HCT116 (cell line): ENCODE results near the gene ACAD8. TPM values are rescaled to one million over a fixed set of nuclear protein-coding genes. Genes with fewer than 3 reads are reported as not detected.

Experiments used
- ATAC-seq: fragments of 200-7000 bp; cut with Tn5 transposase; 2 replicates; pipeline ENCODE4 v1.9.1; 2020; ENCODE audit warnings: mild to moderate bottlenecking, moderate library complexity
- BruUV-seq: library from RNA; stranded (reverse); fragments of 400-500 nt; replicated peaks from 2 replicates; lab custom pipeline; 2021; lab: Mats Ljungman, UMichigan
- CTCF ChIA-PET: fragments of 300-600 bp; sonication (Branson Sonifier 250); formaldehyde crosslinking; loops from one replicate; lab custom pipeline; 2021; ENCODE audit warnings: antibody characterized with exemption; lab: Charles Lee
- POLR2A ChIA-PET: fragments of 300-600, 350-600 bp; sonication (Branson Sonifier 250); formaldehyde crosslinking; loops from one replicate; lab custom pipeline; 2021; ENCODE audit warnings: antibody characterized with exemption; lab: Charles Lee
- RAD21 ChIA-PET, 2 experiments: fragments of 300-600 bp; sonication (Branson Sonifier 250); formaldehyde crosslinking; loops; one replicate each; lab custom pipeline; 2023; ENCODE audit warnings: low total read pairs in 2 of 2; ENCODE audit not compliant: uncharacterized antibody in 2 of 2, unreplicated experiment in 2 of 2, low non-redundant PET in 1 of 2; lab: Charles Lee
- DNase-seq: peaks from one replicate; pipeline ENCODE4 v3.0.0-alpha.2; 2010; ENCODE audit warnings: low read depth, low spot score
- H2AFZ ChIP-seq: fragments of 200-600 bp; shearing (Covaris generic), sonication (generic); 2 replicates; pipeline ENCODE4 v1.6.1; 2017; ENCODE audit warnings: low read depth, mixed run types, mixed read lengths, antibody characterized with exemption, low read length; ENCODE audit not compliant: poor library complexity, severe bottlenecking
- H3K27ac ChIP-seq: 2 replicates; pipeline ENCODE4 v1.5.1; 2012; ENCODE audit warnings: low read depth, low read length
- H3K27me3 ChIP-seq: fragments of 200-600 bp; sonication (generic); 2 replicates; pipeline ENCODE4 v1.6.1; 2016; ENCODE audit warnings: mixed run types, low read length, mixed read lengths; ENCODE audit not compliant: insufficient read depth
- H3K36me3 ChIP-seq, 2 experiments: fragments of 200-500 bp in 1 of 2; fragments of 200-600 bp in 1 of 2; sonication (Bioruptor generic) in 1 of 2; sonication (generic) in 1 of 2; 2 replicates each; pipeline versions ENCODE4 v1.5.1 to v1.6.1; 2014 to 2016; ENCODE audit warnings: low read length in 2 of 2, inconsistent platforms in 1 of 2, mixed read lengths in 1 of 2, mixed run types in 1 of 2; ENCODE audit not compliant: insufficient read depth in 2 of 2, control insufficient read depth in 1 of 2
- H3K4me1 ChIP-seq, 2 experiments: fragments of 200-600 bp in 1 of 2; sonication (generic) in 1 of 2; 2 replicates each; pipeline versions ENCODE4 v1.5.1 to v1.6.1; 2012 to 2017; ENCODE audit warnings: low read length in 2 of 2, inconsistent platforms in 1 of 2, mild to moderate bottlenecking in 1 of 2, mixed read lengths in 1 of 2, mixed run types in 1 of 2, moderate library complexity in 1 of 2; ENCODE audit not compliant: insufficient read depth in 2 of 2, control insufficient read depth in 1 of 2
- H3K4me2 ChIP-seq: fragments of 200-600 bp; sonication (generic); 2 replicates; pipeline ENCODE4 v1.6.1; 2017; ENCODE audit warnings: mixed run types, low read length, mixed read lengths
- H3K4me3 ChIP-seq, 2 experiments: fragments of 200-600 bp in 1 of 2; sonication (generic) in 1 of 2; replicated peaks in 1 of 2; 2 replicates each; pipeline ENCODE4 v1.5.1; 2011 to 2016; ENCODE audit warnings: low read length in 2 of 2, control low read depth in 1 of 2, low read depth in 1 of 2, mild to moderate bottlenecking in 1 of 2, mixed read lengths in 1 of 2, mixed run types in 1 of 2
- H3K79me2 ChIP-seq: fragments of 200-600 bp; sonication (generic); 2 replicates; pipeline ENCODE4 v1.6.1; 2017; ENCODE audit warnings: mild to moderate bottlenecking, mixed run types, low read length, moderate library complexity, mixed read lengths; ENCODE audit not compliant: insufficient read depth
- H3K9ac ChIP-seq: fragments of 200-600 bp; sonication (generic); 2 replicates; pipeline ENCODE4 v1.6.1; 2016; ENCODE audit warnings: low read length, mixed read lengths
- H3K9me2 ChIP-seq: fragments of 200-600 bp; sonication (generic), shearing (Covaris generic); 2 replicates; pipeline ENCODE4 v1.6.1; 2017; ENCODE audit warnings: mixed run types, mild to moderate bottlenecking, moderate library complexity; ENCODE audit not compliant: insufficient read depth
- H3K9me3 ChIP-seq, 2 experiments: fragments of 200-500 bp in 1 of 2; fragments of 200-600 bp in 1 of 2; sonication (Bioruptor generic) in 1 of 2; sonication (generic) in 1 of 2; 2 replicates each; pipeline ENCODE4 v1.6.1; 2014 to 2017; ENCODE audit warnings: low read length in 2 of 2, mixed read lengths in 2 of 2, inconsistent platforms in 1 of 2, low read depth in 1 of 2, mild to moderate bottlenecking in 1 of 2, mixed run types in 1 of 2, moderate library complexity in 1 of 2; ENCODE audit not compliant: control insufficient read depth in 1 of 2, insufficient read depth in 1 of 2
- H4K20me1 ChIP-seq: fragments of 200-600 bp; sonication (generic), shearing (Covaris generic); 2 replicates; pipeline ENCODE4 v1.6.1; 2017; ENCODE audit warnings: mixed run types, mild to moderate bottlenecking, moderate library complexity; ENCODE audit not compliant: insufficient read depth
- CEBPB ChIP-seq: IDR thresholded peaks from 2 replicates; pipeline ENCODE4 v1.6.1; 2012; ENCODE audit warnings: low read depth
- EGR1 ChIP-seq: IDR thresholded peaks from 2 replicates; pipeline ENCODE4 v1.6.1; 2012; ENCODE audit warnings: low read depth
- EZH2 ChIP-seq: fragments of 200-600 bp; sonication (generic); IDR thresholded peaks from 2 replicates; pipeline ENCODE4 v1.6.1; 2017; ENCODE audit warnings: antibody characterized with exemption, mixed run types
- EZH2phosphoT487 ChIP-seq: fragments of 200-600 bp; IDR thresholded peaks from 2 replicates; pipeline ENCODE4 v1.6.1; 2018; ENCODE audit warnings: antibody characterized with exemption, borderline replicate concordance
- JUND ChIP-seq: IDR thresholded peaks from 2 replicates; pipeline ENCODE4 v1.6.1; 2012
- POLR2A ChIP-seq: IDR thresholded peaks from 2 replicates; pipeline ENCODE4 v1.7.0; 2011; ENCODE audit warnings: borderline replicate concordance; ENCODE audit not compliant: insufficient read depth, insufficient read length; ENCODE audit errors: extremely low read depth
- SIN3A ChIP-seq: IDR thresholded peaks from 2 replicates; pipeline ENCODE4 v1.6.1; 2012; ENCODE audit warnings: low read depth
- SP1 ChIP-seq: IDR thresholded peaks from 2 replicates; pipeline ENCODE4 v1.6.1; 2012; ENCODE audit warnings: low read depth
- SRF ChIP-seq: IDR thresholded peaks from 2 replicates; pipeline ENCODE4 v1.6.1; 2012; ENCODE audit warnings: low read depth
- TCF7L2 ChIP-seq: IDR thresholded peaks from 2 replicates; pipeline ENCODE4 v1.7.0; 2011; ENCODE audit warnings: borderline replicate concordance, inconsistent platforms; ENCODE audit not compliant: insufficient read depth, insufficient read length; ENCODE audit errors: extremely low read depth
- YY1 ChIP-seq: IDR thresholded peaks from 2 replicates; pipeline ENCODE4 v1.6.1; 2011; ENCODE audit warnings: low read length, low read depth, moderate library complexity, mild to moderate bottlenecking; ENCODE audit not compliant: insufficient replicate concordance; ENCODE audit errors: extremely low read depth
- ZFX ChIP-seq: fragments of 450-650 bp; IDR thresholded peaks from 2 replicates; pipeline ENCODE4 v1.6.1; 2017
- ZNF274 ChIP-seq: fragments of 200-500 bp; sonication (Bioruptor generic); IDR thresholded peaks from 2 replicates; pipeline ENCODE4 v1.6.1; 2014; ENCODE audit warnings: mild to moderate bottlenecking, low read depth, low read length, inconsistent platforms
- intact Hi-C: fragments of 100-400 bp; cut with micrococcal nuclease; formaldehyde crosslinking; loops from 2 replicates; pipeline ENCODE4 v1.10.0; 2022
- total RNA-seq: library from RNA; stranded (reverse); gene quantifications from one replicate; pipeline ENCODE4 v1.2.1, GENCODE V29; 2021; ENCODE audit not compliant: unreplicated experiment
- TF ChIP-seq, protein P1 (sequence below), 3 experiments: fragments of 200-600 bp in 1 of 3; sonication (generic) in 1 of 3; IDR thresholded peaks in 2 of 3; conservative IDR thresholded peaks in 1 of 3; 2 replicates each; pipeline ENCODE4 v1.5.1; 2012 to 2017; ENCODE audit warnings: low read depth in 2 of 3, low read length in 2 of 3, antibody characterized with exemption in 1 of 3, borderline replicate concordance in 1 of 3, control low read depth in 1 of 3, mild to moderate bottlenecking in 1 of 3, mixed read lengths in 1 of 3, mixed run types in 1 of 3, moderate library complexity in 1 of 3; ENCODE audit not compliant: insufficient read depth in 1 of 3
- TF ChIP-seq, protein P2 (sequence below): IDR thresholded peaks from 2 replicates; pipeline ENCODE4 v1.6.1; 2012
- TF ChIP-seq, protein P3 (sequence below): IDR thresholded peaks from 2 replicates; pipeline ENCODE4 v1.6.1; 2012

The ACAD8 gene
- total RNA-seq, 1 experiment from 2014 or later = 21.0 TPM

DNA sequence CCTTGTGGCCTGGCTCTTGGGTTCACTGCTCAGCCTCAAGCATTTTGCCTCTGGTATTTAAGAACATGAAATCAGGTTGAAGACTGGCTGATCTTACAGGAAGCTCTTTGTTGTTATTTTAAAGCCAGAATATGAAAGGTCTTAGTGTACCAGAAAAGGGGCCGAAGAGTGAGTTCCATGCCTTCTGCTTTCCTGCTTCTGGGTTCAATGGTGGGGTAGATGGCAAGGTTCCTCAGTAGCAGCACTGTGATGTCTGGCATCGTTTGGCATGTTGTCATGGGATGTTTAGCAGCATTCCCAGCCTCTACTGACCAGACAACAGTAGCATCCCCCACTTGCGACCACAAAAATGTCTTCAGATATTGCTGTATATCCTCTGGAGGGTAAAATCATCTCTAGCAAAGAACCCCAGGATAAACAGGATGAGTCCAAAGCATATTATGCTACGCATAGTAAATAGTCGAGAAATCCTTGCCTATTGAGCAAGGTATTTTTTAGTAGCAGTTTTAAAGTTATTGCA is 26.5 kb upstream of the ACAD8 start:
- peaks cover 76% of the 10 kb centered on the region for H3K79me2 ChIP-seq
- no peaks in the 10 kb centered on the region for H3K9me3 ChIP-seq
- POLR2A ChIA-PET = no interaction called here
- H3K36me3 ChIP-seq = peaks cover 0 to 4% of the 10 kb centered on the region in 2 experiments; a peak in 2 of 4 replicates
- ATAC-seq (no peak), DNase-seq (no peak)
- no peak overlapping the region for H3K9ac ChIP-seq
- CTCF ChIA-PET = no interaction called here
- BruUV-seq = no TSS peak
- RAD21 ChIA-PET = no interaction called here
- no peak overlapping the region for H3K4me3 ChIP-seq
- H2AFZ ChIP-seq = no peak overlapping the region
- peaks cover 10 to 20% of the 10 kb centered on the region in 2 experiments for H3K4me1 ChIP-seq
- peaks cover under 1% of the 10 kb centered on the region; the same call in 1 of the 2 replicates for H4K20me1 ChIP-seq
- H3K9me2 ChIP-seq = no peaks in the 10 kb centered on the region
- H3K27ac ChIP-seq = no peak overlapping the region
- H3K27me3 ChIP-seq = no peaks in the 10 kb centered on the region
- TF ChIP-seq ZFX (no peak), CEBPB (no peak), POLR2A (no peak), EZH2 (no peak), EGR1 (no peak)
- TF ChIP-seq, protein P1, sequence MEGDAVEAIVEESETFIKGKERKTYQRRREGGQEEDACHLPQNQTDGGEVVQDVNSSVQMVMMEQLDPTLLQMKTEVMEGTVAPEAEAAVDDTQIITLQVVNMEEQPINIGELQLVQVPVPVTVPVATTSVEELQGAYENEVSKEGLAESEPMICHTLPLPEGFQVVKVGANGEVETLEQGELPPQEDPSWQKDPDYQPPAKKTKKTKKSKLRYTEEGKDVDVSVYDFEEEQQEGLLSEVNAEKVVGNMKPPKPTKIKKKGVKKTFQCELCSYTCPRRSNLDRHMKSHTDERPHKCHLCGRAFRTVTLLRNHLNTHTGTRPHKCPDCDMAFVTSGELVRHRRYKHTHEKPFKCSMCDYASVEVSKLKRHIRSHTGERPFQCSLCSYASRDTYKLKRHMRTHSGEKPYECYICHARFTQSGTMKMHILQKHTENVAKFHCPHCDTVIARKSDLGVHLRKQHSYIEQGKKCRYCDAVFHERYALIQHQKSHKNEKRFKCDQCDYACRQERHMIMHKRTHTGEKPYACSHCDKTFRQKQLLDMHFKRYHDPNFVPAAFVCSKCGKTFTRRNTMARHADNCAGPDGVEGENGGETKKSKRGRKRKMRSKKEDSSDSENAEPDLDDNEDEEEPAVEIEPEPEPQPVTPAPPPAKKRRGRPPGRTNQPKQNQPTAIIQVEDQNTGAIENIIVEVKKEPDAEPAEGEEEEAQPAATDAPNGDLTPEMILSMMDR (IDR thresholded peaks at IDR 0.05 in 2 of 3, conservative IDR thresholded peaks at IDR 0.05 in 1 of 3; ENCODE audit: borderline replicate concordance in 1 of 3, insufficient read depth in 1 of 3, low read depth in 2 of 3, low read length in 2 of 3) = no peak
- TF ChIP-seq, protein P2, sequence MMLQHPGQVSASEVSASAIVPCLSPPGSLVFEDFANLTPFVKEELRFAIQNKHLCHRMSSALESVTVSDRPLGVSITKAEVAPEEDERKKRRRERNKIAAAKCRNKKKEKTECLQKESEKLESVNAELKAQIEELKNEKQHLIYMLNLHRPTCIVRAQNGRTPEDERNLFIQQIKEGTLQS = no peak
- intact Hi-C loops = loop anchor here (10.0 kb wide), 1 partner anchor 192 kb away; no protein-coding TSS in a partner anchor
- H3K4me2 ChIP-seq = no peak overlapping the region

DNA sequence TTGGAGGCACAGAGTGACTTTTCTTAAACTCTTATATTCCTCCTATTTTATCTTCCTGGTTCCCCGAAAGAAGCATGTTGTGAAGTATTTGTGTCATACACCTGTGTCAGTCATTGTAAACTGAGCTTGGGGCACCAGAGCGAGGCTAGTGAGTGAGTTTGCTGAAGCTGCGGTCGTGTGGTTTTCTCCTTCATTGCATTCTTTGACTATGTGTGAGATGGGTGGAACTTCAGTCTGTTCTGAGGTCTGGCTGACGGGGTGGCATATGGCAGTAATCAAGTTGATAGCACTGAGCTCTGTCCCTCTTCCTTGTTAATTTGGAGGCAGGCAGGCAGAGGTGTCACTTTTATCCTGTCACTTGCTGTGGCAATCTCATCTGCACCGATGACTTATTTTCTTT is 24.7 kb upstream of the ACAD8 start:
- DNase-seq = no peak
- Histone ChIP-seq H3K4me3 (no peak overlapping the region), H3K27ac (no peak overlapping the region), H3K4me1 (peaks cover 5 to 9% of the 10 kb centered on the region in 2 experiments; a peak in 2 of 4 replicates), H3K9ac (no peak overlapping the region), H2AFZ (no peak overlapping the region), H3K4me2 (no peak overlapping the region), H3K27me3 (no peaks in the 10 kb centered on the region), H3K9me2 (no peaks in the 10 kb centered on the region), H4K20me1 (no peaks in the 10 kb centered on the region), H3K36me3 (no peaks in the 10 kb centered on the region), H3K9me3 (no peaks in the 10 kb centered on the region), H3K79me2 (peaks cover 64% of the 10 kb centered on the region)
- ATAC-seq = no peak
- intact Hi-C loops = loop anchor here (10.0 kb wide), 1 partner anchor 194 kb away; no protein-coding TSS in a partner anchor
- CTCF ChIA-PET = no interaction called here
- RAD21 ChIA-PET = no interaction called here
- POLR2A ChIA-PET = no interaction called here
- no TSS peak for BruUV-seq
- no peak for TF ChIP-seq EGR1
- no peak for TF ChIP-seq ZNF274
- no peak for TF ChIP-seq EZH2
- no peak for TF ChIP-seq TCF7L2
- TF ChIP-seq, protein P1 (IDR thresholded peaks at IDR 0.05 in 2 of 3, conservative IDR thresholded peaks at IDR 0.05 in 1 of 3; ENCODE audit: borderline replicate concordance in 1 of 3, insufficient read depth in 1 of 3, low read depth in 2 of 3, low read length in 2 of 3) = no peak
- no peak for TF ChIP-seq POLR2A
- no peak for TF ChIP-seq SP1
- TF ChIP-seq, protein P3, sequence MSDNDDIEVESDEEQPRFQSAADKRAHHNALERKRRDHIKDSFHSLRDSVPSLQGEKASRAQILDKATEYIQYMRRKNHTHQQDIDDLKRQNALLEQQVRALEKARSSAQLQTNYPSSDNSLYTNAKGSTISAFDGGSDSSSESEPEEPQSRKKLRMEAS = no peak
- no peak for TF ChIP-seq JUND
- TF ChIP-seq EZH2phosphoT487 = no peak
- TF ChIP-seq ZFX = no peak
- TF ChIP-seq SIN3A = no peak
- no peak for TF ChIP-seq SRF
- TF ChIP-seq YY1 = no peak
